Fibroblast of mammary gland (primary cell): Measurements from ENCODE around the gene OR52N4.
"Not testable (repeated sequence)": the region's sequence is repeated elsewhere in the genome, so short reads cannot be mapped to it uniquely, and the experiment has no call there.

Experiments
- DNase-seq: peaks from one replicate; pipeline ENCODE4 v3.0.0-alpha.2; 2010; ENCODE audit warnings: low read depth
- H3K4me3 ChIP-seq: 2 replicates; pipeline ENCODE4 v1.5.1; 2011; ENCODE audit warnings: low read depth, mild to moderate bottlenecking, low read length, moderate library complexity; ENCODE audit not compliant: control insufficient read depth
- CTCF ChIP-seq: conservative IDR thresholded peaks from 2 replicates; pipeline ENCODE4 v1.5.1; 2011; ENCODE audit warnings: low read depth, low read length, inconsistent platforms; ENCODE audit not compliant: control insufficient read depth, insufficient read depth

OR52N4 gene

GRCh38 chr11:5753943-5754342, at the start of gene OR52N4:
Gene OR52N4 (plus strand): TSS chr11:5754243. CDS start chr11:5754741, 498 bp downstream.
- no peak for TF ChIP-seq CTCF
- DNase-seq = no peak

GRCh38 chr11:5705688-5706087, 48.4 kb upstream of the OR52N4 start:
- DNase-seq = peak; percentile 24
- TF ChIP-seq CTCF = no peak

More at GRCh38 chr11:5753943-5754342, at the start of gene OR52N4:
- H3K4me3 ChIP-seq = no peak within 1 kb of the TSS

DNA sequence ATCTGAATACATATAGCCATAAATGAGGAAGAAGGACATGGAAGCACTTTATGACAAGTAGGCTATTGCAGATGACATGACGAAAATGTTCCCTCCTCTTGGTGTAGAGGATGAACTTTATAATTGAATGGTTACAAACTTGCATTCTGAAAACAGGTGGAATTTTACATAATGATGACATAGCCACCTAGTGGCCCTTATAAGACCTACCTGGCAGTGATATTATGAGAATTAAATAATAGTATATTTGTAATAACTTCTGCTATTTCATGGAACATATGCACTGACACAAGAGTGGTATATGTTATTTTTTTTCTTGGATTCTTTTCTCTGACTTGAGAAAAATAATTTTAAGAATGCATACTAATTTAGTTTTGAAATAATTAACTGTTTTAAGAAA, 41.5 kb upstream of the OR52N4 start:
- peak; percentile 42 for TF ChIP-seq CTCF
- DNase-seq = no peak
- H3K4me3 ChIP-seq = no peak overlapping the region

More at GRCh38 chr11:5705688-5706087, 48.4 kb upstream of the OR52N4 start:
- H3K4me3 ChIP-seq = no peak overlapping the region

DNA sequence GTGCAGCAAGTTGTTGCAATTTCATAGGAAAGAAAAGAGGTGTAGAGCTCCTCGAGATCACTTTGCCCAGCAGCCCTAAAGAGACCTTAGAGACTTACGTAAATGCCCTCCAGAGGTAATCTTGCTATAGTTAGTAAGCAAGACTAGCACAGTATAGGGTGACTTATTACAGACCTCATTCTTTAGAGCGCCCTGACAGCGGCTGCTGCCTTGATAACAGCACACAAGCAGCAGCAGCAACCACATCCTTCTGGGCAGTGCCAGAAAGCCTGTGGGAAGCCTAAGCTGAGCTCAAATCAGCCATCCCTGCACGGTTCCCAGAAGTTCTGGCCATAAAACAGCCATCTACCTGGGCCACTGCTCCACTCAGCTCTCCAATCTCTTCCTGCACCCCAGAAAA, 40.3 kb upstream of the OR52N4 start:
- no peak for DNase-seq

GRCh38 chr11:5716518-5716917, 37.5 kb upstream of the OR52N4 start:
- DNase-seq, H3K4me3 ChIP-seq: not testable (repeated sequence)

More for the DNA sequence above, 40.3 kb upstream of the OR52N4 start:
- no peak for TF ChIP-seq CTCF
- H3K4me3 ChIP-seq = no peak overlapping the region

- DNase-seq = peak; percentile 19
- no peak for TF ChIP-seq CTCF
- H3K4me3 ChIP-seq = no peak overlapping the region
Observed at GRCh38 chr11:5719703-5720495, 34.1 kb upstream of the OR52N4 start.

DNA sequence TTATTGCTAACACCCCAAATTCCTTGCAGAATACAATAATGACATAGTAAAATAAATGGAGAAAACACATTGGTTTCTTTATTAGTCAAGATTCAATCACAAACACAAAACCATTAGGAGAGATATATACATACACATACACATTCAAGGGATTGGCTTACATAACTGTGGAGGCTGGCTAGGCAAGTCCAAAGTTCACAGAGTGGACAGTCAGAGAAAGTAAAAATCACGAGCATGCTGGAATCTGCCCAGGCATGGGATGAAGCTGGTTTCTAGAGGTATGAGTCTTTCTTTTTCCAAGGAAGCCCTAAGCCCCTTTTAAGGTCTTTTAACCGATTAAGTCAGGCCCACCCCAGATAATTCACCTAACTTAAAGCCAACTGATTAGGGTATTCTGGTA, 31.4 kb upstream of the OR52N4 start:
- DNase-seq = no peak
- TF ChIP-seq CTCF = no peak
- H3K4me3 ChIP-seq = no peak overlapping the region
